Lung (tissue), 12 donors: ENCODE data around the gene HDAC10. TPM values are rescaled to one million over a fixed set of nuclear protein-coding genes. Genes with fewer than 3 reads are reported as not detected.

Source experiments
- ATAC-seq: fragments of 200-7000 bp; cut with Tn5 transposase; one replicate; pipeline ENCODE4 v1.9.1; 2020; ENCODE audit warnings: moderate number of reproducible peaks; ENCODE audit not compliant: insufficient read depth, low FRiP score
- DNase-seq, 3 donors: peaks; one replicate each; pipeline ENCODE4 v3.0.0-alpha.2; 2013 to 2017
- H3K27ac ChIP-seq, 2 donors: one replicate each; pipeline ENCODE4 v1.5.1; 2013; ENCODE audit warnings: mild to moderate bottlenecking in 2 of 2, moderate library complexity in 2 of 2, control low read depth in 1 of 2, inconsistent platforms in 1 of 2, low read depth in 1 of 2, low read length in 1 of 2
- H3K27me3 ChIP-seq, 3 donors: one replicate each; pipeline ENCODE4 v1.5.1; 2013; ENCODE audit warnings: low read length in 2 of 3; ENCODE audit not compliant: control insufficient read depth in 3 of 3, insufficient read depth in 3 of 3
- H3K36me3 ChIP-seq, 4 donors: one replicate each; pipeline ENCODE4 v1.5.1; 2013; ENCODE audit warnings: low read length in 4 of 4, mild to moderate bottlenecking in 1 of 4, moderate library complexity in 1 of 4; ENCODE audit not compliant: control insufficient read depth in 4 of 4, insufficient read depth in 4 of 4
- H3K4me1 ChIP-seq, 5 donors: one replicate each; pipeline ENCODE4 v1.5.1; 2013; ENCODE audit warnings: low read length in 5 of 5, mild to moderate bottlenecking in 2 of 5, moderate library complexity in 1 of 5; ENCODE audit not compliant: control insufficient read depth in 5 of 5, insufficient read depth in 5 of 5
- H3K4me3 ChIP-seq: one replicate; pipeline ENCODE4 v1.5.1; 2013; ENCODE audit warnings: mild to moderate bottlenecking, control low read depth, moderate library complexity
- H3K9ac ChIP-seq, 2 donors: one replicate each; pipeline ENCODE4 v1.5.1; 2013; ENCODE audit warnings: low read length in 2 of 2, control low read depth in 1 of 2; ENCODE audit not compliant: insufficient read depth in 1 of 2
- H3K9me3 ChIP-seq, 4 donors: one replicate each; pipeline ENCODE4 v1.5.1; 2013; ENCODE audit warnings: low read length in 3 of 4, mild to moderate bottlenecking in 1 of 4, moderate library complexity in 1 of 4; ENCODE audit not compliant: control insufficient read depth in 4 of 4, insufficient read depth in 3 of 4
- WGBS, 2 donors: extraction: QIAGEN DNeasy Blood & Tissue Kit; methylation state at CpG; one replicate each; pipeline ENCODE4 v1.1.7; 2013; 5-methylcytosine and 5-hydroxymethylcytosine counted together
- polyA plus RNA-seq, 2 donors: library from polyadenylated mRNA; stranded (reverse); fragments of 200-250 nt; gene quantifications; one replicate each; pipeline ENCODE4 v1.2.1, GENCODE V29; 2013
- total RNA-seq, 2 donors: library from RNA; depleted of rRNA in 1 of 2; stranded (reverse); fragments of >200 nt in 1 of 2; gene quantifications; one replicate each; pipeline ENCODE4 v1.2.1, GENCODE V29; 2014 to 2021
- TF ChIP-seq, protein P1 (sequence below): IDR thresholded peaks from 2 replicates; pipeline ENCODE4 v1.5.1; 2012; ENCODE audit warnings: mild to moderate bottlenecking; ENCODE audit errors: control extremely low read depth, extremely low read depth
- donor health status: control.
- donor health status: control.
- donor health status: Bipolar disorder and iron deficiency.
- donor health status: healthy.
- donor health status: DM: yes; HTN: yes; CAD: no.

HDAC10 gene
- total and polyA plus RNA-seq, 4 donors: 32.2 to 53.7 (median 36.3) TPM

GRCh38 chr22:50221410-50222300, 29.4 kb downstream of the HDAC10 start:
- TF ChIP-seq, protein P1, sequence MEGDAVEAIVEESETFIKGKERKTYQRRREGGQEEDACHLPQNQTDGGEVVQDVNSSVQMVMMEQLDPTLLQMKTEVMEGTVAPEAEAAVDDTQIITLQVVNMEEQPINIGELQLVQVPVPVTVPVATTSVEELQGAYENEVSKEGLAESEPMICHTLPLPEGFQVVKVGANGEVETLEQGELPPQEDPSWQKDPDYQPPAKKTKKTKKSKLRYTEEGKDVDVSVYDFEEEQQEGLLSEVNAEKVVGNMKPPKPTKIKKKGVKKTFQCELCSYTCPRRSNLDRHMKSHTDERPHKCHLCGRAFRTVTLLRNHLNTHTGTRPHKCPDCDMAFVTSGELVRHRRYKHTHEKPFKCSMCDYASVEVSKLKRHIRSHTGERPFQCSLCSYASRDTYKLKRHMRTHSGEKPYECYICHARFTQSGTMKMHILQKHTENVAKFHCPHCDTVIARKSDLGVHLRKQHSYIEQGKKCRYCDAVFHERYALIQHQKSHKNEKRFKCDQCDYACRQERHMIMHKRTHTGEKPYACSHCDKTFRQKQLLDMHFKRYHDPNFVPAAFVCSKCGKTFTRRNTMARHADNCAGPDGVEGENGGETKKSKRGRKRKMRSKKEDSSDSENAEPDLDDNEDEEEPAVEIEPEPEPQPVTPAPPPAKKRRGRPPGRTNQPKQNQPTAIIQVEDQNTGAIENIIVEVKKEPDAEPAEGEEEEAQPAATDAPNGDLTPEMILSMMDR: no peak
- DNase-seq: no peak
- Histone ChIP-seq H3K27ac (no peak overlapping the region), H3K9me3 (no peaks in the 10 kb centered on the region), H3K4me1 (peaks cover 0 to 3% (median 0%) of the 10 kb centered on the region in 5 donors), H3K36me3 (peaks cover 15 to 88% (median 35%) of the 10 kb centered on the region in 4 donors), H3K9ac (no peak overlapping the region), H3K4me3 (no peak overlapping the region), H3K27me3 (no peaks in the 10 kb centered on the region)
- WGBS, 2 donors: 94 to 95% methylated on average over 17 to 19 of the region's 19 CpGs
- ATAC-seq: no peak

- H3K9ac ChIP-seq: no peak overlapping the region
- ATAC-seq: no peak
- H3K27me3 ChIP-seq: no peaks in the 10 kb centered on the region
- no peak for DNase-seq
- H3K4me1 ChIP-seq: peaks cover 0 to 3% (median 0%) of the 10 kb centered on the region in 5 donors
- no peak overlapping the region for H3K4me3 ChIP-seq
- TF ChIP-seq, protein P1: no peak
- WGBS, 2 donors: 96 to 97% methylated on average over 45 of the region's 45 CpGs
- H3K9me3 ChIP-seq: no peaks in the 10 kb centered on the region
- no peak overlapping the region for H3K27ac ChIP-seq
- H3K36me3 ChIP-seq: peaks cover 15 to 88% (median 36%) of the 10 kb centered on the region in 4 donors
These were observed 30.3 kb downstream of the HDAC10 start for GRCh38 chr22:50220603-50221409.

GRCh38 chr22:50219800-50220602, 31.1 kb downstream of the HDAC10 start:
- no peak overlapping the region for H3K4me3 ChIP-seq
- no peak overlapping the region for H3K9ac ChIP-seq
- H3K36me3 ChIP-seq: peaks cover 18 to 88% (median 35%) of the 10 kb centered on the region in 4 donors
- H3K9me3 ChIP-seq: no peaks in the 10 kb centered on the region
- TF ChIP-seq, protein P1: no peak
- no peaks in the 10 kb centered on the region for H3K27me3 ChIP-seq
- DNase-seq (no peak), ATAC-seq (no peak)
- H3K27ac ChIP-seq: no peak overlapping the region
- 91% methylated on average over 25 of the region's 25 CpGs for WGBS, 2 donors
- H3K4me1 ChIP-seq: peaks cover 0 to 3% (median 0%) of the 10 kb centered on the region in 5 donors
